ENCODE data around the gene MEX3D.

GRCh38 chr19:1509602-1510441 lies 58.3 kb downstream of the MEX3D start:
- no peak for TF ChIP-seq MAZ (IDR thresholded peaks at IDR 0.05; ENCODE audit: borderline replicate concordance, low read depth, low read length)
- no peak for TF ChIP-seq CTCF (conservative IDR thresholded peaks at IDR 0.05; ENCODE audit: low read depth, low read length)
- TF ChIP-seq RAD21 (IDR thresholded peaks at IDR 0.05; ENCODE audit: low read length): no peak
- TF ChIP-seq POLR2A (IDR thresholded peaks at IDR 0.05; ENCODE audit: low read depth, low read length): no peak

Data from IMR-90 (cell line).